Smooth muscle cell (in vitro differentiated cells): ENCODE measurements around the gene MDFIC. TPM values are rescaled to one million over a fixed set of nuclear protein-coding genes. Genes with fewer than 3 reads are reported as not detected.

ENCODE experiments used
- DNase-seq: peaks from one replicate; lab custom pipeline; 2025; ENCODE audit not compliant: unreplicated experiment; lab: John Stamatoyannopoulos, UW
- H2AFZ ChIP-seq: fragments of 200-600 bp; sonication (generic); 2 replicates; pipeline ENCODE4 v1.6.0; 2016; ENCODE audit warnings: antibody characterized with exemption, low read depth, mild to moderate bottlenecking
- H3F3A ChIP-seq: fragments of 200-600 bp; sonication (generic); 2 replicates; pipeline ENCODE4 v1.6.0; 2017; ENCODE audit warnings: antibody characterized with exemption, low read depth
- H3K27ac ChIP-seq: fragments of 200-600 bp; sonication (generic); 2 replicates; pipeline ENCODE4 v1.5.1; 2016; ENCODE audit warnings: low read depth, mild to moderate bottlenecking
- H3K27me3 ChIP-seq: fragments of 200-600 bp; sonication (generic); 2 replicates; pipeline ENCODE4 v1.6.1; 2016; ENCODE audit warnings: low read depth, mild to moderate bottlenecking
- H3K36me3 ChIP-seq: fragments of 200-600 bp; sonication (generic); 2 replicates; pipeline ENCODE4 v1.5.1; 2016; ENCODE audit warnings: low read depth
- H3K4me1 ChIP-seq: fragments of 200-600 bp; sonication (generic); 2 replicates; pipeline ENCODE4 v1.5.1; 2016; ENCODE audit warnings: low read depth
- H3K4me2 ChIP-seq: fragments of 200-600 bp; sonication (generic); 2 replicates; pipeline ENCODE4 v1.6.0; 2016; ENCODE audit warnings: mild to moderate bottlenecking
- H3K4me3 ChIP-seq: fragments of 200-600 bp; sonication (generic); 2 replicates; pipeline ENCODE4 v1.5.1; 2016; ENCODE audit warnings: mild to moderate bottlenecking
- H3K79me2 ChIP-seq: fragments of 200-600 bp; sonication (generic); 2 replicates; pipeline ENCODE4 v1.6.0; 2016; ENCODE audit warnings: low read depth, mild to moderate bottlenecking
- H3K9ac ChIP-seq: fragments of 200-600 bp; sonication (generic); 2 replicates; pipeline ENCODE4 v1.6.0; 2016; ENCODE audit warnings: low read depth
- H3K9me3 ChIP-seq: fragments of 200-600 bp; sonication (generic); replicated peaks from 2 replicates; pipeline ENCODE4 v1.5.1; 2016; ENCODE audit warnings: low read depth
- H4K20me1 ChIP-seq: fragments of 200-600 bp; sonication (generic); 2 replicates; pipeline ENCODE4 v1.6.0; 2016; ENCODE audit warnings: low read depth
- WGBS: methylation state at CpG from one replicate; pipeline ENCODE4 v1.1.7; 2016; ENCODE audit warnings: low lambda C conversion rate; 5-methylcytosine and 5-hydroxymethylcytosine counted together
- polyA plus RNA-seq: library from polyadenylated mRNA; unstranded; fragments of >200 nt; fragmentation: Nextera tagmentation; extraction: Ambion mirVana; gene quantifications from 2 replicates; pipeline ENCODE4 v1.2.1, GENCODE V29; 2016
- total RNA-seq: library from RNA; depleted of rRNA; stranded (reverse); fragments of >200 nt; gene quantifications from 2 replicates; pipeline ENCODE4 v1.2.3, GENCODE V29; 2014
- TF ChIP-seq, protein P1 (sequence below): fragments of 200-600 bp; sonication (generic); IDR thresholded peaks from 2 replicates; pipeline ENCODE4 v1.5.1; 2017; ENCODE audit warnings: borderline replicate concordance, mild to moderate bottlenecking, antibody characterized with exemption; ENCODE audit not compliant: insufficient read depth, poor library complexity, severe bottlenecking

Gene MDFIC
- total and polyA plus RNA-seq, 2 experiments from 2014 or later, result 17.5 to 37.0 TPM

DNA sequence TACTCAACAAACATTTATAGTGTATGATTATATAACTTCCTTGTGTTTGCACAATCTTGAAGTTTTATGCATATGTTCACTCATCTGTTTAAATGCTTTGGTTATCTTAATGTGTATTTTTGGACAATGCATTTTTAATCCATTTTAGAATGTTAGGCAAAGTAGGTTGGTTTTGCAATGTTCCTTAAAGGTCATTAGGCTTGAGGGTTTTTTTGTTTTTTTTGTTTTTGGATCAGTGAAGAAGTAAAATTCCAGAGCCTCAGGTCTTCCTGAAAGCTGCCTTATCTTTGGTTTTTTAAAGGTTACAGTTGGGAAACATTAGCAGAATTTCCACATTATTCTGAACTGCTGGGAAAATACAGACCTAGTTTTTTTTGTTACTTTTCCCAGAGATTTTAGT is 12.8 kb downstream of the MDFIC start:
- H4K20me1 ChIP-seq, result peaks cover 12% of the 10 kb centered on the region
- peaks cover 11% of the 10 kb centered on the region for H3K4me1 ChIP-seq
- DNase-seq, result no peak
- no peak overlapping the region for H3K27ac ChIP-seq
- TF ChIP-seq, protein P1, sequence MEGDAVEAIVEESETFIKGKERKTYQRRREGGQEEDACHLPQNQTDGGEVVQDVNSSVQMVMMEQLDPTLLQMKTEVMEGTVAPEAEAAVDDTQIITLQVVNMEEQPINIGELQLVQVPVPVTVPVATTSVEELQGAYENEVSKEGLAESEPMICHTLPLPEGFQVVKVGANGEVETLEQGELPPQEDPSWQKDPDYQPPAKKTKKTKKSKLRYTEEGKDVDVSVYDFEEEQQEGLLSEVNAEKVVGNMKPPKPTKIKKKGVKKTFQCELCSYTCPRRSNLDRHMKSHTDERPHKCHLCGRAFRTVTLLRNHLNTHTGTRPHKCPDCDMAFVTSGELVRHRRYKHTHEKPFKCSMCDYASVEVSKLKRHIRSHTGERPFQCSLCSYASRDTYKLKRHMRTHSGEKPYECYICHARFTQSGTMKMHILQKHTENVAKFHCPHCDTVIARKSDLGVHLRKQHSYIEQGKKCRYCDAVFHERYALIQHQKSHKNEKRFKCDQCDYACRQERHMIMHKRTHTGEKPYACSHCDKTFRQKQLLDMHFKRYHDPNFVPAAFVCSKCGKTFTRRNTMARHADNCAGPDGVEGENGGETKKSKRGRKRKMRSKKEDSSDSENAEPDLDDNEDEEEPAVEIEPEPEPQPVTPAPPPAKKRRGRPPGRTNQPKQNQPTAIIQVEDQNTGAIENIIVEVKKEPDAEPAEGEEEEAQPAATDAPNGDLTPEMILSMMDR, result no peak
- H2AFZ ChIP-seq, result no peak overlapping the region
- no peaks in the 10 kb centered on the region for H3K36me3 ChIP-seq
- no peaks in the 10 kb centered on the region for H3K9me3 ChIP-seq
- no peaks in the 10 kb centered on the region for H3K27me3 ChIP-seq
- peaks cover 83% of the 10 kb centered on the region for H3K79me2 ChIP-seq
- H3K9ac ChIP-seq, result no peak overlapping the region
- H3K4me3 ChIP-seq, result no peak overlapping the region
- no peaks in the 10 kb centered on the region for H3F3A ChIP-seq
- H3K4me2 ChIP-seq, result no peak overlapping the region

DNA sequence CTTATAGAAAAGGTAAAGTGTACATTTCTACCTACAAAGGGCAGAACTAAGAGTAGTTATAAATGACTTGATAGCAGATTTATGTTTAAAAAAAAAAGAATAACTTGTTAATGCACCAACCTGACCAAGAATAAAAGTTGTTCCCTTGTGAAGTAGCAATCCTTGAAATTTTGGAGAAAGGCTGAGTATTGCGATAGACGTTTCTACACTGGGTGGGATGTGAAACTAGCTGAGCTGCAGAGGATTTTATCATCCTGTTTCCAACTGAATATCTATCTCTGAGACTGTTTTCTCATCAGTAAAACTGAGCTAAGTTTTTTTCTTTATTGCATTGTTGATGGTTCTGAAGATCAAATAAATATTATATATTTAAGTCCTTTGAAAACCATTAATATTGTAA is 14.6 kb downstream of the MDFIC start:
- WGBS, result 88% methylated on average over 2 of the region's 2 CpGs
- Histone ChIP-seq H3K4me1 (no peaks in the 10 kb centered on the region), H3F3A (no peaks in the 10 kb centered on the region), H3K4me2 (no peak overlapping the region), H4K20me1 (peaks cover 10% of the 10 kb centered on the region), H3K79me2 (peaks cover 91% of the 10 kb centered on the region), H3K9ac (no peak overlapping the region), H3K27me3 (no peaks in the 10 kb centered on the region), H3K27ac (no peak overlapping the region), H2AFZ (no peak overlapping the region), H3K9me3 (no peaks in the 10 kb centered on the region), H3K36me3 (no peaks in the 10 kb centered on the region), H3K4me3 (no peak overlapping the region)
- TF ChIP-seq, protein P1, result no peak
- no peak for DNase-seq

DNA sequence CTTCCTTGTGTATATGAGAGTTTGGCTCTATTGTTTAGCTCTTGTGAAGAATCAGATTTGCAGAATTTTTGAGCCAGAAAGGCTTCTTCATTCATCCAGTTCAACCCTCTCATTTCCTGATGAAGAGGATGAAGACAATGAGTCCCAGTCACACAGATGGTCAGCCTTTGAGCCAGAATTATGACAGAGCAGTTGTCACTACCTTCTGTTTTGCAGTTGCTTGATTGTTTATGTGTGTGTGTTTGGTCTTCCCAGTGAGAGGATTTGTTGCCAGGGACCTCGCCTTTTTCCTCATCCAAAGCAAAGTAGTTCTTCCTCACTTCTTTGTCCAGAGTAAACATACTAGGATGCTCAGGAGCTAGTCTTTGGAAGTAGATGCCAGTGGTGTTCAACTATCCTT is 15.6 kb downstream of the MDFIC start:
- 95% methylated on average over 1 of the region's 1 CpG for WGBS
- no peak overlapping the region for H3K4me2 ChIP-seq
- no peak overlapping the region for H3K4me3 ChIP-seq
- TF ChIP-seq, protein P1, result no peak
- no peak for DNase-seq
- no peaks in the 10 kb centered on the region for H3K27me3 ChIP-seq
- H3K36me3 ChIP-seq, result no peaks in the 10 kb centered on the region
- no peak overlapping the region for H3K9ac ChIP-seq
- no peaks in the 10 kb centered on the region for H3K9me3 ChIP-seq
- H3K79me2 ChIP-seq, result peaks cover 81% of the 10 kb centered on the region
- H3K4me1 ChIP-seq, result no peaks in the 10 kb centered on the region
- peaks cover 5% of the 10 kb centered on the region for H4K20me1 ChIP-seq
- H3F3A ChIP-seq, result no peaks in the 10 kb centered on the region
- H3K27ac ChIP-seq, result no peak overlapping the region
- H2AFZ ChIP-seq, result no peak overlapping the region

DNA sequence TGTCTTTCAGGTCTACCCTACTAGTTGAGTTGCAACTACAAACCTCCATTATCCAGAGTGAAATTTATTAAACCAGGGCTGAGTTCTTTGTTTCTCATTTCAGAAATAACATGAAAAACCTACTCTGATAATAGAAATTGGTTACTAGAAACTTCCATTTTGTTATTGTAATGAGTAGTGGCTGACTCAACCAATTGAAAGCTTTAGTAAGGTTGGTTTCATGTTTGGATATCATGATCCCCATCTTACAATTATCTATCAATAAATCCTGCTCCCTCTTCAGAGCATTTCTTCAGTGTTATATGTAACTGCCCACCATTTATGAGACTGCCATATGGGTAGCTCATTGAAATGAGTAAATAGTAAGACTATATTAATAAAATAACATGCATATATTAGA is 16.9 kb downstream of the MDFIC start:
- H3F3A ChIP-seq, result peaks cover 3% of the 10 kb centered on the region
- H3K4me2 ChIP-seq, result no peak overlapping the region
- H3K36me3 ChIP-seq, result no peaks in the 10 kb centered on the region
- H3K27ac ChIP-seq, result no peak overlapping the region
- no peak overlapping the region for H3K9ac ChIP-seq
- H4K20me1 ChIP-seq, result peaks cover 5% of the 10 kb centered on the region
- TF ChIP-seq, protein P1, result no peak
- no peak for DNase-seq
- peaks cover 70% of the 10 kb centered on the region for H3K79me2 ChIP-seq
- no peaks in the 10 kb centered on the region for H3K9me3 ChIP-seq
- no peaks in the 10 kb centered on the region for H3K27me3 ChIP-seq
- H3K4me3 ChIP-seq, result no peak overlapping the region
- H3K4me1 ChIP-seq, result no peaks in the 10 kb centered on the region
- H2AFZ ChIP-seq, result no peak overlapping the region
